Measurements from ENCODE around the gene FANK1.

Gene FANK1

GRCh38 chr10:126049759-126050700 lies 153.7 kb downstream of the FANK1 start:
- H3K4me3 ChIP-seq (replicated peaks; ENCODE audit: low read depth, low read length): no peak overlapping the region
- no peak for TF ChIP-seq CTCF (IDR thresholded peaks at IDR 0.05; ENCODE audit: low read depth, low read length, missing control alignments)
- no peak for DNase-seq (ENCODE audit: extremely low read depth, low read depth)

GRCh38 chr10:126052171-126052570 lies 155.8 kb downstream of the FANK1 start:
- H3K4me3 ChIP-seq (replicated peaks; ENCODE audit: low read depth, low read length): no peak overlapping the region
- TF ChIP-seq CTCF (IDR thresholded peaks at IDR 0.05; ENCODE audit: low read depth, low read length, missing control alignments): no peak
- no peak for DNase-seq (ENCODE audit: extremely low read depth, low read depth)

- DNase-seq (ENCODE audit: extremely low read depth, low read depth): no peak
- no peak for TF ChIP-seq CTCF (IDR thresholded peaks at IDR 0.05; ENCODE audit: low read depth, low read length, missing control alignments)
- H3K4me3 ChIP-seq (replicated peaks; ENCODE audit: low read depth, low read length): no peak overlapping the region
These were observed 157.8 kb downstream of the FANK1 start for GRCh38 chr10:126054191-126054590.

- no peak for TF ChIP-seq CTCF (IDR thresholded peaks at IDR 0.05; ENCODE audit: low read depth, low read length, missing control alignments)
- no peak overlapping the region for H3K4me3 ChIP-seq (replicated peaks; ENCODE audit: low read depth, low read length)
- no peak for DNase-seq (ENCODE audit: extremely low read depth, low read depth)
These were observed 161.1 kb downstream of the FANK1 start for GRCh38 chr10:126057494-126057893.

GRCh38 chr10:126058104-126058503 lies 161.7 kb downstream of the FANK1 start:
- TF ChIP-seq CTCF (IDR thresholded peaks at IDR 0.05; ENCODE audit: low read depth, low read length, missing control alignments): no peak
- no peak for DNase-seq (ENCODE audit: extremely low read depth, low read depth)
- H3K4me3 ChIP-seq (replicated peaks; ENCODE audit: low read depth, low read length): no peak overlapping the region

- no peak overlapping the region for H3K4me3 ChIP-seq (replicated peaks; ENCODE audit: low read depth, low read length)
- no peak for TF ChIP-seq CTCF (IDR thresholded peaks at IDR 0.05; ENCODE audit: low read depth, low read length, missing control alignments)
- DNase-seq (ENCODE audit: extremely low read depth, low read depth): no peak
These were observed 162.1 kb downstream of the FANK1 start for GRCh38 chr10:126058507-126058906.
